Measurements from ENCODE around the gene MVB12A. TPM values are rescaled to one million over a fixed set of nuclear protein-coding genes. Genes with fewer than 3 reads are reported as not detected.

MVB12A gene
- polyA plus RNA-seq, 3 donors, result 43.9 to 70.1 (median 66.4) TPM

- no peak overlapping the region for H3K27ac ChIP-seq (ENCODE audit: low read depth, low read length)
- 39 to 45% (median 40%) methylated on average over 6 of the region's 6 CpGs for WGBS, 3 donors
Measured at GRCh38 chr19:17466487-17466850, 46.6 kb downstream of the MVB12A start.

DNA sequence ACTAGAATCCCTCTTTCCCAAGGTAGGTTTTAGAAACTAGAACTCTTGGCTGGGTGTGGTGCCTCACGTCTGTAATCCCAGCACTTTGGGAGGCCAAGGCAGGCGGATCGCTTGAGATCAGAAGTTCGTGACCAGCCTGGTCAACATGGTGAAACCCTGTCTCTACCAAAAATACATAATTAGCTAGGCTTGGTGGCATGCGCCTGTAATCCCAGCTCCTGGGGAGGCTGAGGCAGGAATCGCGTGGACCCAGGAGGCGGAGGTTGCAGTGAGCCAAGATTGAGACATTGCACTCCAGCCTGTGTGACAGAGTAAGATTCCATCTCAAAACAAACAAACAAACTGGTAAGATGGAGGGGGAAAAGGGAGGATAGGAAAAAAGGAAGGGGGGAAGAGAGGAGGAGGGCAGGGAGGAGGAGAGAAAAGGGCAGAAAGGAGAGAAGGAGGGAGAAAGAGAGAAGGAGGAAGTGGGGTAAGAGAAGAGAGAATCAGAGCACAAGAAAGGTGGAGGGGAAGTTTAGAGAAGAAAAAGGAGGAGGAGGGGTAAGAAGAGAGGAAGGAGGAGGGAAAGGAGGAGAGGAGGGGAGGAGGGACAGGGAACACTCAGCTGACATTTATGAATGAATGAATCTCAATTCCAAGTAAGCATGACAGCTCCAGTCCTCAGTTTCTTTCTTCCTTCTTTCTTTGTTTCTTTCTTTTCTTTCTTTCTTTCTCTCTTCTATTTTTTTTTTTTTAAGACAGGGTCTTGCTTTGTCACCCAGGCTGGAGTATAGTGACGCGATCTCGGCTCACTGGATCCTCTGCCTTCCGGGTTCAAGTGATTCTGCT, 47.8 kb downstream of the MVB12A start:
- no peak overlapping the region for H3K27ac ChIP-seq (ENCODE audit: low read depth, low read length)

GRCh38 chr19:17468302-17469091, 48.6 kb downstream of the MVB12A start:
- WGBS, 3 donors, result 61 to 65% (median 62%) methylated on average over 24 to 25 of the region's 25 CpGs
- H3K27ac ChIP-seq (ENCODE audit: low read depth, low read length), result no peak overlapping the region

More for the DNA sequence above, 47.8 kb downstream of the MVB12A start:
- WGBS, 3 donors, result 60 to 79% (median 75%) methylated on average over 12 of the region's 12 CpGs

DNA sequence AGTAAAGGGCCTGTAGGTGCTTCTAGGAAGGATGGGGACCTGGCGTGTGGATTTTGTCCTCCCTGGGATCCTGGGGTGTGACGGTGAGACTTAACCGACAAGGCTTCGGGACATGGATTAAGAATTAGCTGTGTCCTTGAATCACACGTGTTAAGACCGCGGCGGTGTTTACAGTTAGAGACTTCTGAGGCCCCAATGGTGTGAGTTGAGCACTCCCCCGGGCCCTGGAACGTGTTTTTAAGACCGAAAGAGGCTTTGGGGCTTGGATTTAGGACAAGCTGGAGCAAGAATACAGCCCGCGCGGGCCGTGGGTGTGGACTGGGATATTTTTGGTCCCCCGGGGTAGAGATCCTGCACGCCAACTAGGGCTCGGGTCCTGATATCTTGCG, 49.2 kb downstream of the MVB12A start:
- H3K27ac ChIP-seq (ENCODE audit: low read depth, low read length), result no peak overlapping the region
- 3 to 7% (median 4%) methylated on average over 19 of the region's 19 CpGs for WGBS, 3 donors

- no peak overlapping the region for H3K27ac ChIP-seq (ENCODE audit: low read depth, low read length)
- 0 to 1% (median 0%) methylated on average over 29 to 31 of the region's 31 CpGs for WGBS, 3 donors
Measured at GRCh38 chr19:17469481-17470067, 49.7 kb downstream of the MVB12A start.

DNA sequence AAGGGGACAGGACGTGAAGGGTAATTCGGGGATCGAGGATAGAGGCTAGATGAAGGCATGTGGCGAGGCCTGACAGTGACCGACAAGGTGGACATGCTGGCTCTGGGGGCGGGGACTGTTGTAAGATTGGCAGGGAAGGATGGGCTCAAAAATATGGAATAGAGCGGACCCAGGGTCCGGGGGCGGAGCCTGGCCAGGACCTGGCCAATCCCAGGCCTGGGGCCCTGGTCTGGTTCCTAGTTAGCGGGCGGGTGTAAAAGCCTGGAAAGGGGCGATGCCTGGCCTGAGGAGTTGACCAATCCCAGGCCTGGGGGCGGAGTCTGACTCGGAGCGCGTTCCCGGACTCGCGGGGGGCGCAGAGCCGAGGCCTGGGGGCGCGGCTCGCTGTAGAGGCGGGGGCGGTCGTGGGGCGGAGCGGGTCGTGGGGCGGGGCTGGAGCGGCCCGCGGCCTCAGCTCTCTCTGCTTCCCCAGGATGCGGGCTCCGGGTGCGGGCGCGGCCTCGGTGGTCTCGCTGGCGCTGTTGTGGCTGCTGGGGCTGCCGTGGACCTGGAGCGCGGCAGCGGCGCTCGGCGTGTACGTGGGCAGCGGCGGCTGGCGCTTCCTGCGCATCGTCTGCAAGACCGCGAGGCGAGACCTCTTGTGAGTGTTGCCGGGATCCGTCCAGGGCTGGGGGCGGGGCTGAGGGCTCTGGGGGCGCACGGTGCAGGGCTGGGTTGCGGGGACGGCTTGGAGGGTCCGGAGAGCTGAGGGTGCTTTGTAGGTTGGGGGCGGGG, 50.4 kb downstream of the MVB12A start, which contains the start of gene SLC27A1:
TSS of gene SLC27A1 (plus strand) at position 457 of the 774 bp plus-strand sequence. CDS start at position 474, 17 bp downstream.
- no peak within 1 kb of the TSS for H3K27ac ChIP-seq (ENCODE audit: low read depth, low read length)
- 0% methylated on average over 56 to 67 of the region's 67 CpGs for WGBS, 3 donors

- 57 to 66% (median 65%) methylated on average over 12 of the region's 12 CpGs for WGBS, 3 donors
- H3K27ac ChIP-seq (ENCODE audit: low read depth, low read length), result no peak overlapping the region
Measured at GRCh38 chr19:17471410-17472125, 51.7 kb downstream of the MVB12A start.

DNA sequence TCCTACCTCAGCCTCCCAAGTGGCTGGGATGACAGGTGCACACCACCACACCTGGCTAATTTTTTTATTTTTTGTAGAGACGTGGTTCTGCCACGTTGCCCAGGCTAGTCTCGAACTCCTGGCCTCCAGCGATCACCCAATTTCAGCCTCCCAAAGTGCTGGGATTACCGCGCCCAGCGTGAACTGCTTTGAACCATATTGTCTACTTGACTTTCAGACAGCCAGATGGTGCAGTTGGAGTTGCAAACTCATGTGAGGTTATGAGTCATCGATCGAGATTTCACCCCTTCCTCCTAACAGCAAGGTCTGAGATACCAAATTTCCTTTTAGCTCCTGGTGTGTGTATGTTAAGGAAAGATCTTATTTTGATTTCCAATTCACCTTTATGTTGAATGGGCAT, 53.2 kb downstream of the MVB12A start:
- WGBS, 3 donors, result 65 to 94% (median 72%) methylated on average over 9 of the region's 9 CpGs
- no peak overlapping the region for H3K27ac ChIP-seq (ENCODE audit: low read depth, low read length)

Other genes with a start within 250 kb of the MVB12A start
- 10 to 100 TPM; 41.1 to 61.7 (median 45.7) TPM for gene USE1, start 204.7 kb upstream of the MVB12A start, polyA plus RNA-seq
- gene OCEL1, start 193.8 kb upstream of the MVB12A start, polyA plus RNA-seq, result 10 to 100 TPM; 21.4 to 46.4 (median 30.6) TPM
- gene NR2F6, start 174.1 kb upstream of the MVB12A start, polyA plus RNA-seq, result 10 to 100 TPM; 11.0 to 44.8 (median 30.2) TPM
- gene USHBP1, start 155.3 kb upstream of the MVB12A start, polyA plus RNA-seq, result 10 to 100 TPM in 2 of 3 donors, 1 to 10 TPM in 1; 2.5 to 28.0 (median 11.0) TPM
- gene BABAM1, start 152.6 kb upstream of the MVB12A start, polyA plus RNA-seq, result 10 to 100 TPM; 38.2 to 70.6 (median 65.2) TPM
- under 1 TPM; 0.08 to 0.70 (median 0.34) TPM for gene ANKLE1, start 138.1 kb upstream of the MVB12A start, polyA plus RNA-seq
- 1 to 10 TPM; 7.1 to 9.2 (median 7.9) TPM for gene ABHD8, start 116.6 kb upstream of the MVB12A start, polyA plus RNA-seq
- 100 to 1,000 TPM in 2 of 3 donors, 10 to 100 TPM in 1; 97.5 to 156 (median 101) TPM for gene MRPL34, start 114.2 kb upstream of the MVB12A start, polyA plus RNA-seq
- gene DDA1, start 110.5 kb upstream of the MVB12A start, polyA plus RNA-seq, result 10 to 100 TPM; 19.7 to 90.1 (median 39.3) TPM
- gene ANO8, start 85.2 kb upstream of the MVB12A start, polyA plus RNA-seq, result 10 to 100 TPM in 1 of 3 donors, 1 to 10 TPM in 2; 5.6 to 15.8 (median 6.3) TPM
- 10 to 100 TPM; 10.1 to 18.8 (median 13.6) TPM for gene GTPBP3, start 82.5 kb upstream of the MVB12A start, polyA plus RNA-seq
- gene PLVAP, start 42.7 kb upstream of the MVB12A start, polyA plus RNA-seq, result 100 to 1,000 TPM in 1 of 3 donors, 10 to 100 TPM in 2; 73.0 to 247 (median 78.6) TPM
- gene CCDC194, start 25.9 kb upstream of the MVB12A start, polyA plus RNA-seq, result not detected
- 100 to 1,000 TPM in 2 of 3 donors, 10 to 100 TPM in 1; 51.3 to 220 (median 175) TPM for gene BST2, start 14.4 kb upstream of the MVB12A start, polyA plus RNA-seq
- gene TMEM221, start 28.6 kb downstream of the MVB12A start, polyA plus RNA-seq, result under 1 TPM; 0.06 to 0.59 (median 0.34) TPM
- 1 to 10 TPM in 2 of 3 donors, under 1 TPM in 1; 0.07 to 1.6 (median 1.6) TPM for gene NXNL1, start 40.9 kb downstream of the MVB12A start, polyA plus RNA-seq
- 10 to 100 TPM; 12.3 to 30.6 (median 23.7) TPM for gene SLC27A1, start 50.5 kb downstream of the MVB12A start, polyA plus RNA-seq
- 100 to 1,000 TPM in 1 of 3 donors, 10 to 100 TPM in 2; 67.1 to 126 (median 86.4) TPM for gene PGLS, start 91.6 kb downstream of the MVB12A start, polyA plus RNA-seq
- 10 to 100 TPM; 21.5 to 68.3 (median 50.4) TPM for gene COLGALT1, start 135.6 kb downstream of the MVB12A start, polyA plus RNA-seq